K562 (cell line): ENCODE results near the gene ARID3B. TPM values are rescaled to one million over a fixed set of nuclear protein-coding genes. Genes with fewer than 3 reads are reported as not detected.

Experiments
- ATAC-seq: fragments of 200-7000 bp; cut with Tn5 transposase; 3 replicates; pipeline ENCODE4 v1.9.1; 2020; ENCODE audit warnings: moderate library complexity
- BruUV-seq: library from RNA; stranded (reverse); fragments of 400-500 nt; replicated peaks from 2 replicates; lab custom pipeline; 2021; lab: Mats Ljungman, UMichigan
- CTCF ChIA-PET: fragments of 300-600 bp; formaldehyde crosslinking; extraction: SDS; loops from one replicate; lab custom pipeline; 2021; ENCODE audit warnings: low intra/inter-chr PET ratio; lab: Yijun Ruan, JAX
- POLR2A ChIA-PET: fragments of 300-600, 350-650 bp; sonication (Branson Sonifier 250); formaldehyde crosslinking; extraction: SDS; loops from one replicate; lab custom pipeline; 2021; ENCODE audit warnings: antibody characterized with exemption, inconsistent platforms; lab: Yijun Ruan, JAX
- DNase-seq, 4 experiments: peaks; one replicate each; pipeline versions ENCODE4 v3.0.0 to v3.0.0-alpha.2; 2011 to 2018; ENCODE audit warnings: low spot score in 3 of 4, mixed read lengths in 3 of 4; ENCODE audit errors: extremely low read depth in 1 of 4
- FAIRE-seq: peaks from 2 replicates; lab custom pipeline; 2011; peaks lifted over from hg19 to GRCh38; lab: Jason Lieb, UNC
- H2AFZ ChIP-seq: 2 replicates; pipeline ENCODE4 v1.6.0; 2011; ENCODE audit warnings: low read depth, low read length, control low read depth, inconsistent platforms
- H3K27ac ChIP-seq: fragments of 200-600 bp; 3 replicates; pipeline ENCODE4 v1.8.0; 2011; ENCODE audit warnings: low read depth, mild to moderate bottlenecking, control low read depth, inconsistent platforms, low read length, moderate library complexity, mixed read lengths; ENCODE audit errors: extremely low read depth
- H3K27me3 ChIP-seq, 2 experiments: fragments of 300-600 bp in 1 of 2; 2 replicates in 1 of 2; 3 replicates in 1 of 2; pipeline versions ENCODE4 v1.6.0 to v1.8.0; 2011; ENCODE audit warnings: inconsistent platforms in 2 of 2, low read length in 2 of 2, mild to moderate bottlenecking in 1 of 2, mixed read lengths in 1 of 2, moderate library complexity in 1 of 2; ENCODE audit not compliant: control insufficient read depth in 2 of 2, insufficient read depth in 2 of 2
- H3K36me3 ChIP-seq: fragments of 300-600 bp; 3 replicates; pipeline ENCODE4 v1.8.0; 2011; ENCODE audit warnings: mild to moderate bottlenecking, low read length, inconsistent platforms; ENCODE audit not compliant: control insufficient read depth, insufficient read depth
- H3K4me1 ChIP-seq, 2 experiments: fragments of 200-600 bp in 1 of 2; replicated peaks in 1 of 2; 2 replicates in 1 of 2; 3 replicates in 1 of 2; pipeline versions ENCODE4 v1.5.1 to v1.8.0; 2011; ENCODE audit warnings: inconsistent platforms in 2 of 2, low read length in 2 of 2, mild to moderate bottlenecking in 1 of 2, mixed read lengths in 1 of 2, moderate library complexity in 1 of 2; ENCODE audit not compliant: control insufficient read depth in 2 of 2, insufficient read depth in 2 of 2
- H3K4me2 ChIP-seq: 2 replicates; pipeline ENCODE4 v1.6.1; 2011; ENCODE audit warnings: low read length, control low read depth, inconsistent platforms, mixed read lengths; ENCODE audit not compliant: insufficient read depth
- H3K4me3 ChIP-seq: fragments of 200-600 bp; sonication (generic), shearing (Covaris generic); 2 replicates; pipeline ENCODE4 v1.5.1; 2016; ENCODE audit warnings: control low read depth, inconsistent platforms
- H3K79me2 ChIP-seq: fragments of 200-600 bp; 3 replicates; pipeline ENCODE4 v1.8.0; 2011; ENCODE audit warnings: low read length, inconsistent platforms; ENCODE audit not compliant: control insufficient read depth, insufficient read depth
- H3K9ac ChIP-seq, 2 experiments: 2 replicates each; pipeline versions ENCODE4 v1.6.0 to v1.6.1; 2011; ENCODE audit warnings: low read depth in 2 of 2, low read length in 2 of 2, control low read depth in 1 of 2, inconsistent platforms in 1 of 2, mild to moderate bottlenecking in 1 of 2, mixed read lengths in 1 of 2; ENCODE audit not compliant: insufficient read depth in 1 of 2
- H3K9me1 ChIP-seq: one replicate; pipeline ENCODE4 v1.6.0; 2011; ENCODE audit warnings: inconsistent platforms, mild to moderate bottlenecking, low read length, moderate library complexity; ENCODE audit not compliant: control insufficient read depth, insufficient read depth
- H3K9me3 ChIP-seq: replicated peaks from 2 replicates; pipeline ENCODE4 v1.5.1; 2011; ENCODE audit warnings: low read depth, low read length, inconsistent platforms; ENCODE audit not compliant: control insufficient read depth, insufficient read depth
- H4K20me1 ChIP-seq: replicated peaks from 2 replicates; pipeline ENCODE4 v1.6.1; 2011; ENCODE audit warnings: low read length, inconsistent platforms, mixed read lengths; ENCODE audit not compliant: control insufficient read depth, insufficient read depth
- ATF3 ChIP-seq, 2 experiments: fragments of 450-650 bp in 1 of 2; sonication (generic) in 1 of 2; formaldehyde crosslinking in 1 of 2; IDR thresholded peaks in 1 of 2; conservative IDR thresholded peaks in 1 of 2; 2 replicates each; pipeline versions ENCODE4 v1.6.1 to v1.8.1; 2016 to 2023; ENCODE audit warnings: mild to moderate bottlenecking in 2 of 2, moderate library complexity in 2 of 2, inconsistent platforms in 1 of 2, missing genetic modification reagents in 1 of 2
- in situ Hi-C: fragments of 300-500 bp; cut with MboI; formaldehyde crosslinking; loops from 4 replicates; pipeline ENCODE4 v1.15.0; 2018; ENCODE audit warnings: inconsistent platforms, mixed read lengths
- intact Hi-C: fragments of 100-400 bp; cut with micrococcal nuclease; formaldehyde crosslinking; loops from 2 replicates; pipeline ENCODE4 v1.14.2; 2022
- polyA plus RNA-seq, 8 experiments: library from polyadenylated mRNA; depleted of rRNA in 4 of 8; stranded (reverse) in 5 of 8; unstranded in 3 of 8; fragments of >200 nt; fragmentation: Nextera tagmentation in 2 of 8; fragmentation: Illumina TruSeq in 1 of 8; extraction: Ambion mirVana in 2 of 8; extraction: Trizol in 1 of 8; gene quantifications; 2 replicates each; pipeline versions ENCODE4 v1.2.1 to v1.2.3, GENCODE V29; 2011 to 2014; ENCODE audit warnings: inconsistent platforms in 1 of 8, missing spikeins in 1 of 8
- total RNA-seq, 7 experiments: library from RNA; depleted of rRNA in 6 of 7; stranded (reverse); fragments of >200 nt in 6 of 7; fragmentation: Illumina TruSeq in 2 of 7; extraction: Trizol in 2 of 7; gene quantifications; 2 replicates each; pipeline versions ENCODE4 v1.2.1 to v1.2.3, GENCODE V29; 2011 to 2021; ENCODE audit warnings: low replicate concordance in 1 of 7

ARID3B gene
- total and polyA plus RNA-seq, 9 of the 15 experiments (the other 6 are each of a cell fraction or from before 2014, with no cell fraction given), result 0.32 to 15.1 (median 7.1) TPM

GRCh38 chr15:74646480-74646879 is 105.5 kb downstream of the ARID3B start:
- no peak for ATAC-seq
- intact Hi-C loops, result no loop called here
- Histone ChIP-seq H3K36me3 (peaks cover 9% of the 10 kb centered on the region; the same call in 2 of the 3 replicates), H3K27me3 (no peaks in the 10 kb centered on the region), H3K79me2 (peaks cover 10% of the 10 kb centered on the region; the same call in 2 of the 3 replicates), H3K9me1 (no peaks in the 10 kb centered on the region), H2AFZ (no peak overlapping the region), H3K9ac (no peak overlapping the region), H3K4me1 (peaks cover 8 to 25% of the 10 kb centered on the region in 2 experiments; a peak in 3 of 5 replicates), H3K9me3 (no peaks in the 10 kb centered on the region), H3K27ac (no peak overlapping the region), H3K4me2 (no peak overlapping the region), H4K20me1 (peaks cover 17% of the 10 kb centered on the region; the same call in 1 of the 2 replicates), H3K4me3 (no peak overlapping the region)
- no peak for FAIRE-seq
- no TSS peak for BruUV-seq
- CTCF ChIA-PET, result no interaction called here
- DNase-seq, result no peak
- POLR2A ChIA-PET, result interaction anchor here (1.1 to 2.3 kb wide), 4 partner anchors 8 to 20 kb away, joined by 3 to 4 read pairs (median 4); no protein-coding TSS in a partner anchor
- in situ Hi-C loops, result no loop called here
- no peak for TF ChIP-seq ATF3 (IDR thresholded peaks at IDR 0.05)
- no peak for TF ChIP-seq ATF3 (CRISPR knock-in tag; conservative IDR thresholded peaks at IDR 0.05)

Other genes with a start within 250 kb of the ARID3B start
Only the 7 nearest of the 8 such genes appear.
- 0.12 TPM in 1 of 2 replicates, not detected in the other for gene CYP11A1, start 173.6 kb upstream of the ARID3B start, total RNA-seq (2014; rRNA removed)
- not detected in 2 replicates for gene CYP11A1, start 173.6 kb upstream of the ARID3B start, total RNA-seq (2014; rRNA removed; fragmentation: Illumina TruSeq; extraction: Trizol)
- not detected in 2 replicates for gene CYP11A1, start 173.6 kb upstream of the ARID3B start, total RNA-seq (2015; rRNA removed; fragmentation: Illumina TruSeq; extraction: Trizol)
- 0.16 and 0.25 TPM in 2 replicates for gene CYP11A1, start 173.6 kb upstream of the ARID3B start, total RNA-seq (2021)
- 0.23 and 0.24 TPM in 2 replicates for gene CYP11A1, start 173.6 kb upstream of the ARID3B start, polyA plus RNA-seq (2011; rRNA removed)
- 0.06 TPM in 1 of 2 replicates, not detected in the other for gene CYP11A1, start 173.6 kb upstream of the ARID3B start, polyA plus RNA-seq (2014; fragmentation: Illumina TruSeq; extraction: Trizol)
- gene CYP11A1, start 173.6 kb upstream of the ARID3B start, polyA plus RNA-seq (2014; fragmentation: Nextera tagmentation; extraction: Ambion mirVana), result under 1 TPM; 0.06 to 0.10 TPM
- not detected in 2 replicates for gene CYP11A1, start 173.6 kb upstream of the ARID3B start, polyA plus RNA-seq (2014; rRNA removed)
- 4.8 and 5.7 TPM in 2 replicates for gene SEMA7A, start 107.3 kb upstream of the ARID3B start, total RNA-seq (2014; rRNA removed)
- 1.7 and 3.3 TPM in 2 replicates for gene SEMA7A, start 107.3 kb upstream of the ARID3B start, total RNA-seq (2014; rRNA removed; fragmentation: Illumina TruSeq; extraction: Trizol)
- 6.1 and 6.6 TPM in 2 replicates for gene SEMA7A, start 107.3 kb upstream of the ARID3B start, total RNA-seq (2015; rRNA removed; fragmentation: Illumina TruSeq; extraction: Trizol)
- gene SEMA7A, start 107.3 kb upstream of the ARID3B start, total RNA-seq (2021), result 6.2 and 6.8 TPM in 2 replicates
- gene SEMA7A, start 107.3 kb upstream of the ARID3B start, polyA plus RNA-seq (2011; rRNA removed), result 8.2 and 12.8 TPM in 2 replicates
- 6.4 and 6.8 TPM in 2 replicates for gene SEMA7A, start 107.3 kb upstream of the ARID3B start, polyA plus RNA-seq (2014; fragmentation: Illumina TruSeq; extraction: Trizol)
- gene SEMA7A, start 107.3 kb upstream of the ARID3B start, polyA plus RNA-seq (2014; fragmentation: Nextera tagmentation; extraction: Ambion mirVana), result under 1 TPM in 1 of 2 experiments, not detected in 1; 0.04 TPM
- gene SEMA7A, start 107.3 kb upstream of the ARID3B start, polyA plus RNA-seq (2014; rRNA removed), result 3.6 and 7.2 TPM in 2 replicates
- gene UBL7, start 80.1 kb upstream of the ARID3B start, total RNA-seq (2014; rRNA removed), result 36.6 and 79.6 TPM in 2 replicates
- 26.2 and 29.3 TPM in 2 replicates for gene UBL7, start 80.1 kb upstream of the ARID3B start, total RNA-seq (2014; rRNA removed; fragmentation: Illumina TruSeq; extraction: Trizol)
- gene UBL7, start 80.1 kb upstream of the ARID3B start, total RNA-seq (2015; rRNA removed; fragmentation: Illumina TruSeq; extraction: Trizol), result 31.1 and 32.4 TPM in 2 replicates
- 51.7 and 65.5 TPM in 2 replicates for gene UBL7, start 80.1 kb upstream of the ARID3B start, total RNA-seq (2021)
- gene UBL7, start 80.1 kb upstream of the ARID3B start, polyA plus RNA-seq (2011; rRNA removed), result 63.4 and 64.7 TPM in 2 replicates
- gene UBL7, start 80.1 kb upstream of the ARID3B start, polyA plus RNA-seq (2014; fragmentation: Illumina TruSeq; extraction: Trizol), result 52.8 and 65.0 TPM in 2 replicates
- 10 to 100 TPM; 19.2 to 44.9 TPM for gene UBL7, start 80.1 kb upstream of the ARID3B start, polyA plus RNA-seq (2014; fragmentation: Nextera tagmentation; extraction: Ambion mirVana)
- gene UBL7, start 80.1 kb upstream of the ARID3B start, polyA plus RNA-seq (2014; rRNA removed), result 47.8 and 70.3 TPM in 2 replicates
- gene CLK3, start 74.6 kb downstream of the ARID3B start, total RNA-seq (2014; rRNA removed), result 47.4 and 78.1 TPM in 2 replicates
- gene CLK3, start 74.6 kb downstream of the ARID3B start, total RNA-seq (2014; rRNA removed; fragmentation: Illumina TruSeq; extraction: Trizol), result 23.1 and 32.5 TPM in 2 replicates
- gene CLK3, start 74.6 kb downstream of the ARID3B start, total RNA-seq (2015; rRNA removed; fragmentation: Illumina TruSeq; extraction: Trizol), result 50.5 and 51.7 TPM in 2 replicates
- gene CLK3, start 74.6 kb downstream of the ARID3B start, total RNA-seq (2021), result 54.8 and 55.1 TPM in 2 replicates
- gene CLK3, start 74.6 kb downstream of the ARID3B start, polyA plus RNA-seq (2011; rRNA removed), result 63.9 and 109 TPM in 2 replicates
- gene CLK3, start 74.6 kb downstream of the ARID3B start, polyA plus RNA-seq (2014; fragmentation: Illumina TruSeq; extraction: Trizol), result 78.5 and 95.2 TPM in 2 replicates
- gene CLK3, start 74.6 kb downstream of the ARID3B start, polyA plus RNA-seq (2014; fragmentation: Nextera tagmentation; extraction: Ambion mirVana), result 1 to 10 TPM; 1.2 to 6.9 TPM
- 50.0 and 53.7 TPM in 2 replicates for gene CLK3, start 74.6 kb downstream of the ARID3B start, polyA plus RNA-seq (2014; rRNA removed)
- 12.9 and 14.6 TPM in 2 replicates for gene EDC3, start 154.8 kb downstream of the ARID3B start, total RNA-seq (2014; rRNA removed)
- 11.2 and 11.7 TPM in 2 replicates for gene EDC3, start 154.8 kb downstream of the ARID3B start, total RNA-seq (2014; rRNA removed; fragmentation: Illumina TruSeq; extraction: Trizol)
- 12.2 and 13.3 TPM in 2 replicates for gene EDC3, start 154.8 kb downstream of the ARID3B start, total RNA-seq (2015; rRNA removed; fragmentation: Illumina TruSeq; extraction: Trizol)
- gene EDC3, start 154.8 kb downstream of the ARID3B start, total RNA-seq (2021), result 42.1 and 47.3 TPM in 2 replicates
- gene EDC3, start 154.8 kb downstream of the ARID3B start, polyA plus RNA-seq (2011; rRNA removed), result 60.7 and 63.9 TPM in 2 replicates
- gene EDC3, start 154.8 kb downstream of the ARID3B start, polyA plus RNA-seq (2014; fragmentation: Illumina TruSeq; extraction: Trizol), result 48.9 and 51.2 TPM in 2 replicates
- 10 to 100 TPM; 19.2 to 32.8 TPM for gene EDC3, start 154.8 kb downstream of the ARID3B start, polyA plus RNA-seq (2014; fragmentation: Nextera tagmentation; extraction: Ambion mirVana)
- gene EDC3, start 154.8 kb downstream of the ARID3B start, polyA plus RNA-seq (2014; rRNA removed), result 30.7 and 33.6 TPM in 2 replicates
- gene CYP1A1, start 184.3 kb downstream of the ARID3B start, total RNA-seq (2014; rRNA removed), result 0.05 TPM in 1 of 2 replicates, not detected in the other
- 0.04 and 0.06 TPM in 2 replicates for gene CYP1A1, start 184.3 kb downstream of the ARID3B start, total RNA-seq (2014; rRNA removed; fragmentation: Illumina TruSeq; extraction: Trizol)
- gene CYP1A1, start 184.3 kb downstream of the ARID3B start, total RNA-seq (2015; rRNA removed; fragmentation: Illumina TruSeq; extraction: Trizol), result not detected in 2 replicates
- 0.07 TPM in 1 of 2 replicates, not detected in the other for gene CYP1A1, start 184.3 kb downstream of the ARID3B start, total RNA-seq (2021)
- gene CYP1A1, start 184.3 kb downstream of the ARID3B start, polyA plus RNA-seq (2011; rRNA removed), result 0.06 TPM in 1 of 2 replicates, not detected in the other
- gene CYP1A1, start 184.3 kb downstream of the ARID3B start, polyA plus RNA-seq (2014; fragmentation: Illumina TruSeq; extraction: Trizol), result 0.13 TPM in 1 of 2 replicates, not detected in the other
- gene CYP1A1, start 184.3 kb downstream of the ARID3B start, polyA plus RNA-seq (2014; fragmentation: Nextera tagmentation; extraction: Ambion mirVana), result not detected
- 1.4 TPM in 1 of 2 replicates, not detected in the other for gene CYP1A1, start 184.3 kb downstream of the ARID3B start, polyA plus RNA-seq (2014; rRNA removed)
- not detected in 2 replicates for gene CYP1A2, start 207.6 kb downstream of the ARID3B start, total RNA-seq (2014; rRNA removed)
- gene CYP1A2, start 207.6 kb downstream of the ARID3B start, total RNA-seq (2014; rRNA removed; fragmentation: Illumina TruSeq; extraction: Trizol), result not detected in 2 replicates
- gene CYP1A2, start 207.6 kb downstream of the ARID3B start, total RNA-seq (2015; rRNA removed; fragmentation: Illumina TruSeq; extraction: Trizol), result not detected in 2 replicates
- gene CYP1A2, start 207.6 kb downstream of the ARID3B start, total RNA-seq (2021), result not detected in 2 replicates
- gene CYP1A2, start 207.6 kb downstream of the ARID3B start, polyA plus RNA-seq (2011; rRNA removed), result not detected in 2 replicates
- not detected in 2 replicates for gene CYP1A2, start 207.6 kb downstream of the ARID3B start, polyA plus RNA-seq (2014; fragmentation: Illumina TruSeq; extraction: Trizol)
- gene CYP1A2, start 207.6 kb downstream of the ARID3B start, polyA plus RNA-seq (2014; fragmentation: Nextera tagmentation; extraction: Ambion mirVana), result not detected
- gene CYP1A2, start 207.6 kb downstream of the ARID3B start, polyA plus RNA-seq (2014; rRNA removed), result not detected in 2 replicates